Measurements from ENCODE around the gene GAL3ST3. TPM values are rescaled to one million over a fixed set of nuclear protein-coding genes. Genes with fewer than 3 reads are reported as not detected.
A peak's percentile ranks its signal among the peaks of the same experiment; 100 is the strongest.

Gene GAL3ST3
- total and polyA plus RNA-seq, 7 donors = 0.04 TPM; not detected in 6

DNA sequence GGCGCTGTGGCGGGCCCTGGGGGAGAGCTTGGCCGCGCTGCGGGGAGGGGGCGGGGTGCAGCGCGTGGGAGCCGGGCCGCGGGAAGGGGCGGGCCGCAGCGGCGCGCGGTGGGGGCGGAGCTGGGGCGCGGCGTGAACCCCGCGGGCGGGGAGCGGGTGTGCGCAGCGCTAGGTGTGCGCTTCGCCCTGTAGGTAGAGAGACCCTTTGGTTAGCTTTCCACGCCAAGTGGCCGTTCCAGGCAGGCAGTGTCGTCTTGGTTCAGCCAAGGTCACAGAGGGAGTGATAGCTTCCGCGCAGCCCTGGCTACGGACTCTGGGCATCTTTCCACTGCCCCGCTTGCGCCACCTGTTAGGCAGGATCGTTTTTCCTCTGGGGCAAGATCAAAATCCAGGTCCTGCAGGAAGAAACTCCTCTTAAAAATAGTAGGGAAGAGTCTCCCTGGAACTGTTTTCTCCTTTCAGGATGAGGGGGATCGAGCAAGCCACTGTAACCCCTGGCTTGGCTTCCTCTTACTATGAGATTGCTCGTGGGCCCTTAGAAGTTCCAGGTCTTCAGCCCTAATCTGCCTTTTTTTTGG lies 46.2 kb downstream of the GAL3ST3 start:
- H3K9me3 ChIP-seq = no peaks in the 10 kb centered on the region
- WGBS, 2 donors = 0 to 1% methylated on average over 40 of the region's 40 CpGs
- TF ChIP-seq EP300 (IDR thresholded peaks at IDR 0.05) (no peak), POLR2AphosphoS5 (IDR thresholded peaks at IDR 0.05) (peak in 2 of 4 donors; percentile 4 to 32)
- intact Hi-C loops (cut with DNase I) = loop anchor here (1.0 to 5.0 kb wide), 3 partner anchors 41 to 115 kb away; partner anchors contain the start of genes FIBP, SART1 and SF3B2
- peak overlapping the region; percentile 66 to 85 (median 72) for H3K4me3 ChIP-seq
- peak overlapping the region; percentile 86 to 94 (median 92) for H3K27ac ChIP-seq
- no peaks in the 10 kb centered on the region for H3K27me3 ChIP-seq
- DNase-seq = peak; percentile 82
- H3K36me3 ChIP-seq = peaks cover 26 to 50% (median 31%) of the 10 kb centered on the region in 4 donors
- peaks cover 0 to 31% (median 26%) of the 10 kb centered on the region in 4 donors for H3K4me1 ChIP-seq

GRCh38 chr11:66001942-66002647 lies 46.9 kb downstream of the GAL3ST3 start, which contains the start of the genes BANF1 and EIF1AD:
BANF1 (plus strand) TSS chr11:66002503; CDS start chr11:66003251, 748 bp downstream.
EIF1AD (minus strand) TSS chr11:66002157; CDS start chr11:66000389, 1,768 bp downstream.
- Histone ChIP-seq H3K36me3 (peaks cover 31 to 56% (median 35%) of the 10 kb centered on the region in 4 donors), H3K4me3 (peak within 1 kb of the TSS; percentile 66 to 85 (median 72)), H3K4me1 (peaks cover 0 to 31% (median 26%) of the 10 kb centered on the region in 4 donors), H3K9me3 (no peaks in the 10 kb centered on the region), H3K27ac (peak within 1 kb of the TSS; percentile 86 to 94 (median 92)), H3K27me3 (no peaks in the 10 kb centered on the region)
- DNase-seq = peak; percentile 97
- intact Hi-C loops (cut with DNase I) = loop anchor here (1.0 to 5.0 kb wide), 3 partner anchors 41 to 115 kb away; partner anchors contain the start of genes FIBP, SART1 and SF3B2
- 0% methylated on average over 55 of the region's 55 CpGs for WGBS, 2 donors
- TF ChIP-seq POLR2A (IDR thresholded peaks at IDR 0.05) = peak; percentile 17 to 56
- no peak for TF ChIP-seq CTCF (IDR thresholded peaks at IDR 0.05)
- peak; percentile 77 to 90 (median 84) for TF ChIP-seq POLR2AphosphoS5 (IDR thresholded peaks at IDR 0.05)

- TF ChIP-seq POLR2AphosphoS5 (IDR thresholded peaks at IDR 0.05) = no peak
- TF ChIP-seq EP300 (IDR thresholded peaks at IDR 0.05) = no peak
- no peak for TF ChIP-seq POLR2A (IDR thresholded peaks at IDR 0.05)
- TF ChIP-seq CTCF (IDR thresholded peaks at IDR 0.05) = no peak
- H3K9me3 ChIP-seq = no peaks in the 10 kb centered on the region
- DNase-seq = no peak
- H3K27ac ChIP-seq = no peak overlapping the region
- H3K36me3 ChIP-seq = peaks cover 28 to 40% (median 30%) of the 10 kb centered on the region in 4 donors
- no peak overlapping the region for H3K4me3 ChIP-seq
- intact Hi-C loops (cut with DNase I) = no loop called here
- H3K27me3 ChIP-seq = no peaks in the 10 kb centered on the region
- WGBS, 2 donors = 88 to 90% methylated on average over 2 of the region's 2 CpGs
- peaks cover 0 to 22% (median 17%) of the 10 kb centered on the region in 4 donors for H3K4me1 ChIP-seq
Observed at GRCh38 chr11:65997286-65997685, 51.7 kb downstream of the GAL3ST3 start.

- Histone ChIP-seq H3K27me3 (no peaks in the 10 kb centered on the region), H3K4me1 (no peaks in the 10 kb centered on the region), H3K27ac (no peak overlapping the region), H3K9me3 (no peaks in the 10 kb centered on the region), H3K36me3 (peaks cover 0 to 6% (median 2%) of the 10 kb centered on the region in 4 donors), H3K4me3 (no peak overlapping the region)
- DNase-seq = no peak
- 86 to 90% methylated on average over 5 of the region's 5 CpGs for WGBS, 2 donors
- intact Hi-C loops (cut with DNase I) = no loop called here
- TF ChIP-seq POLR2A (IDR thresholded peaks at IDR 0.05) (no peak), CTCF (IDR thresholded peaks at IDR 0.05) (no peak), POLR2AphosphoS5 (IDR thresholded peaks at IDR 0.05) (no peak), EP300 (IDR thresholded peaks at IDR 0.05) (no peak)
Observed at GRCh38 chr11:65992056-65992455, 56.9 kb downstream of the GAL3ST3 start.

Other genes with a start within 250 kb of the GAL3ST3 start
- gene SNX32, start 215.2 kb downstream of the GAL3ST3 start, total RNA-seq = 1 to 10 TPM in 1 of 4 donors, under 1 TPM in 3; 0.27 to 1.2 (median 0.63) TPM
- gene SNX32, start 215.2 kb downstream of the GAL3ST3 start, polyA plus RNA-seq = 1 to 10 TPM in 1 of 3 donors, under 1 TPM in 1, not detected in 1; 0.69 to 1.5 TPM
- gene CFL1, start 191.0 kb downstream of the GAL3ST3 start, total RNA-seq = 100 to 1,000 TPM; 428 to 506 (median 487) TPM
- gene CFL1, start 191.0 kb downstream of the GAL3ST3 start, polyA plus RNA-seq = 1,000 to 10,000 TPM; 1,456 to 2,165 (median 1,757) TPM
- gene MUS81, start 188.7 kb downstream of the GAL3ST3 start, total RNA-seq = 10 to 100 TPM; 42.1 to 54.2 (median 45.2) TPM
- 10 to 100 TPM; 33.5 to 61.8 (median 36.0) TPM for gene MUS81, start 188.7 kb downstream of the GAL3ST3 start, polyA plus RNA-seq
- 100 to 1,000 TPM in 2 of 4 donors, 10 to 100 TPM in 2; 71.7 to 120 (median 97.3) TPM for gene EFEMP2, start 176.4 kb downstream of the GAL3ST3 start, total RNA-seq
- gene EFEMP2, start 176.4 kb downstream of the GAL3ST3 start, polyA plus RNA-seq = 10 to 100 TPM in 2 of 3 donors, 1 to 10 TPM in 1; 8.6 to 24.0 (median 19.4) TPM
- under 1 TPM in 1 of 4 donors, not detected in 3; 0.82 TPM for gene CTSW, start 169.3 kb downstream of the GAL3ST3 start, total RNA-seq
- gene CTSW, start 169.3 kb downstream of the GAL3ST3 start, polyA plus RNA-seq = 1 to 10 TPM in 2 of 3 donors, not detected in 1; 2.3 to 3.1 TPM
- 10 to 100 TPM; 37.5 to 60.7 (median 48.6) TPM for gene FIBP, start 160.7 kb downstream of the GAL3ST3 start, total RNA-seq
- 10 to 100 TPM; 54.4 to 66.1 (median 58.3) TPM for gene FIBP, start 160.7 kb downstream of the GAL3ST3 start, polyA plus RNA-seq
- gene CCDC85B, start 158.5 kb downstream of the GAL3ST3 start, total RNA-seq = 10 to 100 TPM; 57.1 to 73.6 (median 67.6) TPM
- 10 to 100 TPM in 2 of 3 donors, 1 to 10 TPM in 1; 4.2 to 31.6 (median 13.2) TPM for gene CCDC85B, start 158.5 kb downstream of the GAL3ST3 start, polyA plus RNA-seq
- 10 to 100 TPM in 1 of 4 donors, 1 to 10 TPM in 1, under 1 TPM in 1, not detected in 1; 0.36 to 12.4 (median 2.8) TPM for gene FOSL1, start 148.8 kb downstream of the GAL3ST3 start, total RNA-seq
- gene FOSL1, start 148.8 kb downstream of the GAL3ST3 start, polyA plus RNA-seq = 1 to 10 TPM; 1.6 to 3.6 (median 2.9) TPM
- 10 to 100 TPM; 22.1 to 36.3 (median 23.9) TPM for gene C11orf68, start 130.1 kb downstream of the GAL3ST3 start, total RNA-seq
- gene C11orf68, start 130.1 kb downstream of the GAL3ST3 start, polyA plus RNA-seq = 10 to 100 TPM; 23.4 to 26.1 (median 24.0) TPM
- gene DRAP1, start 129.7 kb downstream of the GAL3ST3 start, total RNA-seq = 100 to 1,000 TPM in 1 of 4 donors, 10 to 100 TPM in 3; 58.9 to 115 (median 79.2) TPM
- gene DRAP1, start 129.7 kb downstream of the GAL3ST3 start, polyA plus RNA-seq = 10 to 100 TPM; 61.5 to 87.1 (median 77.5) TPM
- gene TSGA10IP, start 103.7 kb downstream of the GAL3ST3 start, total RNA-seq = under 1 TPM in 1 of 4 donors, not detected in 3; 0.49 TPM
- gene TSGA10IP, start 103.7 kb downstream of the GAL3ST3 start, polyA plus RNA-seq = not detected
- 10 to 100 TPM; 33.8 to 38.8 (median 37.0) TPM for gene SART1, start 87.4 kb downstream of the GAL3ST3 start, total RNA-seq
- gene SART1, start 87.4 kb downstream of the GAL3ST3 start, polyA plus RNA-seq = 10 to 100 TPM; 22.2 to 50.0 (median 26.4) TPM
- gene EIF1AD, start 47.0 kb downstream of the GAL3ST3 start, total RNA-seq = 10 to 100 TPM; 19.4 to 23.9 (median 21.1) TPM
- gene EIF1AD, start 47.0 kb downstream of the GAL3ST3 start, polyA plus RNA-seq = 10 to 100 TPM; 13.8 to 26.0 (median 14.3) TPM
- gene BANF1, start 46.7 kb downstream of the GAL3ST3 start, total RNA-seq = 10 to 100 TPM; 40.4 to 76.4 (median 50.5) TPM
- gene BANF1, start 46.7 kb downstream of the GAL3ST3 start, polyA plus RNA-seq = 100 to 1,000 TPM; 113 to 150 (median 130) TPM
- gene CST6, start 37.2 kb downstream of the GAL3ST3 start, total RNA-seq = not detected
- 1 to 10 TPM in 1 of 3 donors, under 1 TPM in 1, not detected in 1; 0.10 to 1.2 TPM for gene CST6, start 37.2 kb downstream of the GAL3ST3 start, polyA plus RNA-seq
- not detected for gene CATSPER1, start 22.7 kb downstream of the GAL3ST3 start, total RNA-seq
- gene CATSPER1, start 22.7 kb downstream of the GAL3ST3 start, polyA plus RNA-seq = under 1 TPM in 1 of 3 donors, not detected in 2; 0.06 TPM
- 100 to 1,000 TPM in 2 of 4 donors, 10 to 100 TPM in 2; 75.5 to 122 (median 102) TPM for gene SF3B2, start 3.2 kb upstream of the GAL3ST3 start, total RNA-seq
- gene SF3B2, start 3.2 kb upstream of the GAL3ST3 start, polyA plus RNA-seq = 100 to 1,000 TPM in 1 of 3 donors, 10 to 100 TPM in 2; 71.7 to 119 (median 91.9) TPM
- 10 to 100 TPM; 16.3 to 75.9 (median 26.5) TPM for gene PACS1, start 21.1 kb upstream of the GAL3ST3 start, total RNA-seq
- gene PACS1, start 21.1 kb upstream of the GAL3ST3 start, polyA plus RNA-seq = 10 to 100 TPM in 1 of 3 donors, 1 to 10 TPM in 2; 2.1 to 28.0 (median 5.4) TPM
- gene KLC2, start 208.5 kb upstream of the GAL3ST3 start, total RNA-seq = 10 to 100 TPM; 16.1 to 29.9 (median 24.1) TPM
- gene KLC2, start 208.5 kb upstream of the GAL3ST3 start, polyA plus RNA-seq = 10 to 100 TPM in 1 of 3 donors, 1 to 10 TPM in 2; 5.4 to 20.5 (median 6.5) TPM
- 10 to 100 TPM; 65.4 to 93.7 (median 77.3) TPM for gene RAB1B, start 219.5 kb upstream of the GAL3ST3 start, total RNA-seq
- gene RAB1B, start 219.5 kb upstream of the GAL3ST3 start, polyA plus RNA-seq = 100 to 1,000 TPM; 196 to 286 (median 243) TPM
- gene CNIH2, start 229.0 kb upstream of the GAL3ST3 start, total RNA-seq = 1 to 10 TPM in 1 of 4 donors, not detected in 3; 1.7 TPM
- gene CNIH2, start 229.0 kb upstream of the GAL3ST3 start, polyA plus RNA-seq = under 1 TPM in 1 of 3 donors, not detected in 2; 0.63 TPM
- gene YIF1A, start 240.0 kb upstream of the GAL3ST3 start, total RNA-seq = 10 to 100 TPM; 43.5 to 72.4 (median 61.9) TPM
- gene YIF1A, start 240.0 kb upstream of the GAL3ST3 start, polyA plus RNA-seq = 100 to 1,000 TPM in 1 of 3 donors, 10 to 100 TPM in 2; 30.3 to 104 (median 45.0) TPM
- gene TMEM151A, start 242.7 kb upstream of the GAL3ST3 start, total RNA-seq = under 1 TPM in 2 of 4 donors, not detected in 2; 0.27 to 0.36 TPM
- under 1 TPM in 1 of 3 donors, not detected in 2; 0.36 TPM for gene TMEM151A, start 242.7 kb upstream of the GAL3ST3 start, polyA plus RNA-seq

Data from sigmoid colon (tissue), 7 donors.